WERI-Rb-1 (cell line): ENCODE results near the gene KRTAP19-4.
"Not testable (repeated sequence)": the region's sequence is repeated elsewhere in the genome, so short reads cannot be mapped to it uniquely, and the experiment has no call there.

Experiments
- DNase-seq: peaks from one replicate; pipeline ENCODE4 v3.0.0-alpha.2; 2020
- H3K27ac ChIP-seq: fragments of 250-450 bp; sonication (Bioruptor Pico); 2 replicates; pipeline ENCODE4 v1.5.1; 2020; ENCODE audit warnings: mild to moderate bottlenecking, moderate library complexity
- H3K27me3 ChIP-seq: fragments of 250-450 bp; sonication (Bioruptor Pico); 2 replicates; pipeline ENCODE4 v1.5.1; 2021; ENCODE audit warnings: mild to moderate bottlenecking, low read depth, moderate library complexity; ENCODE audit not compliant: insufficient read depth, severe bottlenecking
- H3K36me3 ChIP-seq: fragments of 250-450 bp; sonication (Bioruptor Pico); 2 replicates; pipeline ENCODE4 v1.5.1; 2020; ENCODE audit warnings: mild to moderate bottlenecking, moderate library complexity
- H3K4me3 ChIP-seq: 2 replicates; pipeline ENCODE4 v1.5.1; 2011; ENCODE audit warnings: low read depth, mild to moderate bottlenecking, control low read depth, low read length
- H3K9me3 ChIP-seq: fragments of 250-450 bp; sonication (Bioruptor Pico); 2 replicates; pipeline ENCODE4 v1.5.1; 2021; ENCODE audit warnings: mild to moderate bottlenecking, moderate library complexity; ENCODE audit not compliant: severe bottlenecking
- CTCF ChIP-seq: IDR thresholded peaks from 2 replicates; pipeline ENCODE4 v1.5.1; 2011; ENCODE audit warnings: low read depth, mild to moderate bottlenecking, control low read depth, inconsistent platforms, low read length

The KRTAP19-4 gene

GRCh38 chr21:30497065-30497464 lies at the start of gene KRTAP19-4:
TSS of gene KRTAP19-4 (minus strand) at chr21:30497165. CDS start at chr21:30497110, 55 bp downstream.
- DNase-seq: no peak
- Histone ChIP-seq H3K4me3 (no peak within 1 kb of the TSS), H3K27me3 (peaks cover 78% of the 10 kb centered on the region), H3K36me3 (no peaks in the 10 kb centered on the region), H3K9me3 (no peaks in the 10 kb centered on the region), H3K27ac (no peak within 1 kb of the TSS)
- TF ChIP-seq CTCF: no peak

GRCh38 chr21:30541764-30542163 lies 44.8 kb upstream of the KRTAP19-4 start, which contains the start of gene KRTAP19-6:
TSS of gene KRTAP19-6 (minus strand) at chr21:30541864. CDS start at chr21:30541833, 31 bp downstream.
- Histone ChIP-seq H3K27me3 (peaks cover 83% of the 10 kb centered on the region), H3K27ac (no peak within 1 kb of the TSS), H3K4me3 (no peak within 1 kb of the TSS), H3K9me3 (no peaks in the 10 kb centered on the region), H3K36me3 (no peaks in the 10 kb centered on the region)
- TF ChIP-seq CTCF: no peak
- no peak for DNase-seq

- no peaks in the 10 kb centered on the region for H3K9me3 ChIP-seq
- no peak for TF ChIP-seq CTCF
- H3K27ac ChIP-seq: no peak overlapping the region
- peaks cover 80% of the 10 kb centered on the region for H3K27me3 ChIP-seq
- DNase-seq: no peak
- H3K36me3 ChIP-seq: no peaks in the 10 kb centered on the region
- no peak overlapping the region for H3K4me3 ChIP-seq
Measured at GRCh38 chr21:30518876-30519275, 21.9 kb upstream of the KRTAP19-4 start.

- no peaks in the 10 kb centered on the region for H3K36me3 ChIP-seq
- H3K9me3 ChIP-seq: no peaks in the 10 kb centered on the region
- H3K27me3 ChIP-seq: peaks cover 81% of the 10 kb centered on the region
- no peak overlapping the region for H3K4me3 ChIP-seq
- no peak for TF ChIP-seq CTCF
- DNase-seq: no peak
- H3K27ac ChIP-seq: no peak overlapping the region
Measured at GRCh38 chr21:30515681-30516080, 18.7 kb upstream of the KRTAP19-4 start.

GRCh38 chr21:30505621-30506205 lies 8.7 kb upstream of the KRTAP19-4 start:
- H3K27me3 ChIP-seq: peaks cover 65% of the 10 kb centered on the region
- H3K36me3 ChIP-seq, H3K4me3 ChIP-seq, H3K27ac ChIP-seq, DNase-seq, H3K9me3 ChIP-seq: not testable (repeated sequence)
- peak; percentile 66 for TF ChIP-seq CTCF

GRCh38 chr21:30502041-30502440 lies 5.1 kb upstream of the KRTAP19-4 start, which contains the start of gene KRTAP19-5:
TSS of gene KRTAP19-5 (minus strand) at chr21:30502141. CDS start at chr21:30502090, 51 bp downstream.
- TF ChIP-seq CTCF: no peak
- Histone ChIP-seq H3K36me3 (no peaks in the 10 kb centered on the region), H3K4me3 (no peak within 1 kb of the TSS), H3K9me3 (no peaks in the 10 kb centered on the region), H3K27ac (no peak within 1 kb of the TSS), H3K27me3 (peaks cover 77% of the 10 kb centered on the region)
- no peak for DNase-seq
